ENCODE results near the gene RPTOR.

DNA sequence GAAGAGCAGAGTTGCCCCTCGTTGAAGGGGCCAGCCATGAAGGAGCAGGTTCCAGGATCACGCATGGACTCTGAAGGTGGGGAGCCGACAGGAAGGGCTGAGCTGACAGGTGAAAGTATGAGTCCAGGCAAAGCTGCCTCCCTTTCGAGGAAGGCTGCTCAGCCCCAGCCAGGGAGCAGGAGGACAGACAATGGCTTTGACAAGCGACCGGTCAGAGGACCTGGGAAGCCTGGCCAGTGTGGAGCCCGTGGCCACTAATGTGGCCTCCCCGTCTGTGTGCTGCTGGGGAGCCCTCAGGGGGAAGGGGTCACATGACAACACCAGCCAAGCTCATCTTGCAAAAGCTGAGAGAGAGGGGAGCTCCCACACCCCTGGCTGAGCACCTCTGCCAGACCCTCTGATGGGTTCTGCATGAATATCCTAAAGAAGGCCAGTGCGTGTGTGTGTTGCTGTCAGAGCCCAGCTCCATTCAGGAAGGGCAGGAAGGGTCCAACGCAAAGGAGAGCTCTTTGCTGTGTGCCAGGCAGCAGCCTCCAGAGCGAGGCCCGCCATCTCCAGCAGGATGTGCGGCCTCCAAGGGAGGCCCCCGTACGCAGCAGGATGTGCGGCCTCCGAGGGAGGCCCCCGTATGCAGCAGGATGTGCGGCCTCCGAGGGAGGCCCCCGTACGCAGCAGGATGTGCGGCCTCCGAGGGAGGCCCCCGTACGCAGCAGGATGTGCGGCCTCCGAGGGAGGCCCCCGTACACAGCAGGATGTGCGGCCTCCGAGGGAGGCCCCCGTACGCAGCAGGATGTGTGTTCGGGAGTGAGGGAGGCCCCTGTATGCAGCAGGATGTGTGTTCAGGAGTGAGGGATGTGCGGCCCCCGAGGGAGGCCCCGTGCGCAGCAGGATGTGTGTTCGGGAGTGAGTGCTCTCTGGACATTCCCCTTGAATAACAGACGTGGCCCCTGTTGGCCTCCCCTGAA is 344.9 kb downstream of the RPTOR start:
- TF ChIP-seq POLR2A (IDR thresholded peaks at IDR 0.05; ENCODE audit: low read depth, low read length) (no peak), SPI1 (IDR thresholded peaks at IDR 0.05; ENCODE audit: low read depth, low read length) (no peak), POLR2AphosphoS5 (IDR thresholded peaks at IDR 0.05; ENCODE audit: low read depth, low read length) (no peak), TAF1 (IDR thresholded peaks at IDR 0.05; ENCODE audit: low read depth, low read length) (no peak), POU2F2 (IDR thresholded peaks at IDR 0.05; ENCODE audit: low read depth, low read length) (no peak), PAX5 (IDR thresholded peaks at IDR 0.05; ENCODE audit: insufficient read depth, low read length, severe bottlenecking) (no peak)

All from GM12891 (cell line).